ENCODE results near the gene SHC2. TPM values are rescaled to one million over a fixed set of nuclear protein-coding genes. Genes with fewer than 3 reads are reported as not detected.

Gene SHC2
- total and polyA plus RNA-seq, 2 of the 8 experiments (the other 6 are each of a cell fraction or from before 2014, with no cell fraction given) = 4.4 to 7.3 TPM

GRCh38 chr19:408902-409515 is 51.8 kb downstream of the SHC2 start, which contains the start of gene C2CD4C (continued):
- TF ChIP-seq CHD7 (IDR thresholded peaks at IDR 0.05; ENCODE audit: insufficient replicate concordance, low read length) = peak; percentile 99

Measured in H1 (cell line).